HG03558 (cell line): ENCODE measurements around the gene OSMR.
"Not testable (repeated sequence)": the region's sequence is repeated elsewhere in the genome, so short reads cannot be mapped to it uniquely, and the experiment has no call there.

Experiments used
- ATAC-seq: cut with Tn5 transposase; IDR thresholded peaks from one replicate; pipeline ENCODE4 v1.9.1; 2021; ENCODE audit warnings: moderate number of reproducible peaks; ENCODE audit not compliant: unreplicated experiment; ENCODE audit errors: extremely low read depth

OSMR gene

GRCh38 chr5:38830521-38831051, 15.2 kb upstream of the OSMR start:
- ATAC-seq = no peak

- ATAC-seq = no peak
Measured at GRCh38 chr5:38831117-38831516, 14.7 kb upstream of the OSMR start.

GRCh38 chr5:38831909-38832308, 13.9 kb upstream of the OSMR start:
- no peak for ATAC-seq

GRCh38 chr5:38832810-38833209, 13.0 kb upstream of the OSMR start:
- ATAC-seq = no peak

GRCh38 chr5:38835887-38836286, 9.9 kb upstream of the OSMR start:
- no peak for ATAC-seq

GRCh38 chr5:38837416-38837815, 8.4 kb upstream of the OSMR start:
- ATAC-seq = no peak

- no peak for ATAC-seq
Measured at GRCh38 chr5:38837932-38838331, 7.9 kb upstream of the OSMR start.

GRCh38 chr5:38843665-38844064, 2.1 kb upstream of the OSMR start:
- no peak for ATAC-seq

GRCh38 chr5:38846379-38847011, 683 bp downstream of the OSMR start:
- no peak for ATAC-seq

GRCh38 chr5:38847559-38848347, 1.9 kb downstream of the OSMR start:
- no peak for ATAC-seq

GRCh38 chr5:38848637-38849036, 2.8 kb downstream of the OSMR start:
- ATAC-seq = no peak

GRCh38 chr5:38851640-38852039, 5.8 kb downstream of the OSMR start:
- ATAC-seq = not testable (repeated sequence)

- ATAC-seq = no peak
Measured at GRCh38 chr5:38853753-38854470, 8.1 kb downstream of the OSMR start.

- ATAC-seq = no peak
Measured at GRCh38 chr5:38854907-38855306, 9.1 kb downstream of the OSMR start.

GRCh38 chr5:38856660-38857059, 10.8 kb downstream of the OSMR start:
- no peak for ATAC-seq

- no peak for ATAC-seq
Measured at GRCh38 chr5:38858839-38859238, 13.0 kb downstream of the OSMR start.

GRCh38 chr5:38861986-38862770, 16.4 kb downstream of the OSMR start:
- ATAC-seq = not testable (repeated sequence)

GRCh38 chr5:38866362-38867031, 20.7 kb downstream of the OSMR start:
- no peak for ATAC-seq

- no peak for ATAC-seq
Measured at GRCh38 chr5:38867032-38867398, 21.2 kb downstream of the OSMR start.

GRCh38 chr5:38867416-38867815, 21.6 kb downstream of the OSMR start:
- no peak for ATAC-seq
